Measurements from ENCODE around the gene SYT6.

Gene SYT6
- total RNA-seq: 0 to 0.10 (median 0) reads per million in 9 experiments

GRCh38 chr1:114153261-114154145, at the start of gene SYT6:
Gene SYT6, minus strand, starts transcription at chr1:114153869. Its CDS starts 97 bp downstream, at chr1:114153772.
- H3K36me3 Mint-ChIP-seq (ENCODE audit: insufficient read depth): no peaks in the 10 kb centered on the region
- peaks cover 61 to 78% of the 10 kb centered on the region in 2 donors for H3K27me3 Mint-ChIP-seq
- H3K4me1 Mint-ChIP-seq (ENCODE audit: low read depth in 2 of 2): peaks cover 5 to 17% of the 10 kb centered on the region in 2 donors
- DNase-seq (peak in 1 of 3 experiments; percentile 8), ATAC-seq (replicated peaks) (peak; percentile 40)
- no peaks in the 10 kb centered on the region for H3K9me3 Mint-ChIP-seq
- peak within 1 kb of the TSS; percentile 71 to 81 for H3K4me3 Mint-ChIP-seq
- peak within 1 kb of the TSS in 1 of 2 donors; percentile 11 for H3K27ac Mint-ChIP-seq

- Mint-ChIP-seq H3K36me3 (ENCODE audit: insufficient read depth) (no peaks in the 10 kb centered on the region), H3K4me3 (no peak overlapping the region), H3K4me1 (ENCODE audit: low read depth in 2 of 2) (peaks cover 7 to 16% of the 10 kb centered on the region in 2 donors), H3K27ac (no peak overlapping the region), H3K27me3 (peaks cover 50 to 81% of the 10 kb centered on the region in 2 donors), H3K9me3 (no peaks in the 10 kb centered on the region)
- ATAC-seq (replicated peaks) (no peak), DNase-seq (no peak)
Measured at GRCh38 chr1:114201486-114201885, 47.8 kb upstream of the SYT6 start.

- Mint-ChIP-seq H3K36me3 (ENCODE audit: insufficient read depth) (no peaks in the 10 kb centered on the region), H3K4me1 (ENCODE audit: low read depth in 2 of 2) (peaks cover 7 to 11% of the 10 kb centered on the region in 2 donors), H3K27ac (no peak overlapping the region), H3K4me3 (no peak overlapping the region), H3K27me3 (peaks cover 61 to 81% of the 10 kb centered on the region in 2 donors), H3K9me3 (no peaks in the 10 kb centered on the region)
- no peak for ATAC-seq (replicated peaks)
- no peak for DNase-seq
Measured at GRCh38 chr1:114199017-114199594, 45.4 kb upstream of the SYT6 start.

GRCh38 chr1:114196992-114197907, 43.6 kb upstream of the SYT6 start:
- no peaks in the 10 kb centered on the region for H3K9me3 Mint-ChIP-seq
- no peaks in the 10 kb centered on the region for H3K36me3 Mint-ChIP-seq (ENCODE audit: insufficient read depth)
- no peak for ATAC-seq (replicated peaks)
- H3K4me1 Mint-ChIP-seq (ENCODE audit: low read depth in 2 of 2): peaks cover 7 to 11% of the 10 kb centered on the region in 2 donors
- peaks cover 59 to 85% of the 10 kb centered on the region in 2 donors for H3K27me3 Mint-ChIP-seq
- H3K27ac Mint-ChIP-seq: no peak overlapping the region
- H3K4me3 Mint-ChIP-seq: no peak overlapping the region
- no peak for DNase-seq

- H3K27ac Mint-ChIP-seq: no peak overlapping the region
- DNase-seq (no peak), ATAC-seq (replicated peaks) (no peak)
- H3K36me3 Mint-ChIP-seq (ENCODE audit: insufficient read depth): no peaks in the 10 kb centered on the region
- peaks cover 7 to 10% of the 10 kb centered on the region in 2 donors for H3K4me1 Mint-ChIP-seq (ENCODE audit: low read depth in 2 of 2)
- no peak overlapping the region for H3K4me3 Mint-ChIP-seq
- no peaks in the 10 kb centered on the region for H3K9me3 Mint-ChIP-seq
- peaks cover 51 to 90% of the 10 kb centered on the region in 2 donors for H3K27me3 Mint-ChIP-seq
Measured at GRCh38 chr1:114195819-114196218, 42.1 kb upstream of the SYT6 start.

- no peak overlapping the region for H3K27ac Mint-ChIP-seq
Measured at GRCh38 chr1:114192328-114192727, 38.7 kb upstream of the SYT6 start.

GRCh38 chr1:114189398-114189797, 35.7 kb upstream of the SYT6 start:
- ATAC-seq (replicated peaks) (no peak), DNase-seq (no peak)
- H3K9me3 Mint-ChIP-seq: no peaks in the 10 kb centered on the region
- H3K36me3 Mint-ChIP-seq (ENCODE audit: insufficient read depth): no peaks in the 10 kb centered on the region
- peaks cover 29 to 69% of the 10 kb centered on the region in 2 donors for H3K27me3 Mint-ChIP-seq
- no peak overlapping the region for H3K4me3 Mint-ChIP-seq
- H3K27ac Mint-ChIP-seq: no peak overlapping the region
- H3K4me1 Mint-ChIP-seq (ENCODE audit: low read depth in 2 of 2): peaks cover 0 to 4% of the 10 kb centered on the region in 2 donors

More at GRCh38 chr1:114192328-114192727, 38.7 kb upstream of the SYT6 start:
- no peaks in the 10 kb centered on the region for H3K36me3 Mint-ChIP-seq (ENCODE audit: insufficient read depth)
- no peak for ATAC-seq (replicated peaks)
- no peak overlapping the region for H3K4me3 Mint-ChIP-seq
- peaks cover 47 to 94% of the 10 kb centered on the region in 2 donors for H3K27me3 Mint-ChIP-seq
- no peak for DNase-seq
- peaks cover 3 to 7% of the 10 kb centered on the region in 2 donors for H3K4me1 Mint-ChIP-seq (ENCODE audit: low read depth in 2 of 2)
- no peaks in the 10 kb centered on the region for H3K9me3 Mint-ChIP-seq

GRCh38 chr1:114181356-114181755, 27.7 kb upstream of the SYT6 start:
- no peaks in the 10 kb centered on the region for H3K9me3 Mint-ChIP-seq
- DNase-seq (no peak), ATAC-seq (replicated peaks) (no peak)
- H3K27ac Mint-ChIP-seq: no peak overlapping the region
- no peak overlapping the region for H3K4me3 Mint-ChIP-seq
- no peaks in the 10 kb centered on the region for H3K36me3 Mint-ChIP-seq (ENCODE audit: insufficient read depth)
- H3K27me3 Mint-ChIP-seq: peaks cover 0 to 6% of the 10 kb centered on the region in 2 donors
- no peaks in the 10 kb centered on the region for H3K4me1 Mint-ChIP-seq (ENCODE audit: low read depth in 2 of 2)

GRCh38 chr1:114180742-114181141, 27.1 kb upstream of the SYT6 start:
- no peak for ATAC-seq (replicated peaks)
- Mint-ChIP-seq H3K27ac (no peak overlapping the region), H3K36me3 (ENCODE audit: insufficient read depth) (no peaks in the 10 kb centered on the region), H3K27me3 (peaks cover 0 to 6% of the 10 kb centered on the region in 2 donors), H3K4me3 (no peak overlapping the region), H3K4me1 (ENCODE audit: low read depth in 2 of 2) (no peaks in the 10 kb centered on the region), H3K9me3 (no peaks in the 10 kb centered on the region)
- DNase-seq: no peak

GRCh38 chr1:114178936-114179335, 25.3 kb upstream of the SYT6 start:
- no peak overlapping the region for H3K4me3 Mint-ChIP-seq
- DNase-seq: no peak
- H3K27ac Mint-ChIP-seq: no peak overlapping the region

GRCh38 chr1:114177282-114177681, 23.6 kb upstream of the SYT6 start:
- Mint-ChIP-seq H3K9me3 (no peaks in the 10 kb centered on the region), H3K4me1 (ENCODE audit: low read depth in 2 of 2) (no peaks in the 10 kb centered on the region), H3K4me3 (no peak overlapping the region), H3K27me3 (no peaks in the 10 kb centered on the region), H3K27ac (no peak overlapping the region), H3K36me3 (ENCODE audit: insufficient read depth) (no peaks in the 10 kb centered on the region)
- DNase-seq: no peak
- no peak for ATAC-seq (replicated peaks)

More at GRCh38 chr1:114178936-114179335, 25.3 kb upstream of the SYT6 start:
- H3K9me3 Mint-ChIP-seq: no peaks in the 10 kb centered on the region
- H3K4me1 Mint-ChIP-seq (ENCODE audit: low read depth in 2 of 2): no peaks in the 10 kb centered on the region
- no peaks in the 10 kb centered on the region for H3K27me3 Mint-ChIP-seq
- ATAC-seq (replicated peaks): no peak
- no peaks in the 10 kb centered on the region for H3K36me3 Mint-ChIP-seq (ENCODE audit: insufficient read depth)

GRCh38 chr1:114176366-114176765, 22.7 kb upstream of the SYT6 start:
- Mint-ChIP-seq H3K27me3 (no peaks in the 10 kb centered on the region), H3K9me3 (no peaks in the 10 kb centered on the region), H3K27ac (no peak overlapping the region), H3K4me1 (ENCODE audit: low read depth in 2 of 2) (no peaks in the 10 kb centered on the region), H3K4me3 (no peak overlapping the region), H3K36me3 (ENCODE audit: insufficient read depth) (no peaks in the 10 kb centered on the region)
- DNase-seq: no peak
- no peak for ATAC-seq (replicated peaks)

GRCh38 chr1:114173680-114174079, 20.0 kb upstream of the SYT6 start:
- no peak overlapping the region for H3K27ac Mint-ChIP-seq
- ATAC-seq (replicated peaks) (no peak), DNase-seq (no peak)
- no peaks in the 10 kb centered on the region for H3K36me3 Mint-ChIP-seq (ENCODE audit: insufficient read depth)
- no peaks in the 10 kb centered on the region for H3K27me3 Mint-ChIP-seq
- H3K4me1 Mint-ChIP-seq (ENCODE audit: low read depth in 2 of 2): no peaks in the 10 kb centered on the region
- H3K4me3 Mint-ChIP-seq: no peak overlapping the region
- H3K9me3 Mint-ChIP-seq: no peaks in the 10 kb centered on the region

Measured in effector memory CD8-positive, alpha-beta T cell (primary cell).